Astrocyte of the spinal cord (primary cell): Measurements from ENCODE around the gene ITGB5.

ENCODE experiments used
- DNase-seq: peaks from one replicate; pipeline ENCODE4 v3.0.0; 2011; ENCODE audit warnings: low read depth, low spot score
- H3K4me3 ChIP-seq: 2 replicates; pipeline ENCODE4 v1.5.1; 2011; ENCODE audit warnings: low read depth, mild to moderate bottlenecking, low read length, moderate library complexity
- in situ Hi-C: cut with HindIII; loops from 2 replicates; pipeline ENCODE4 v1.10.0; 2017; ENCODE audit warnings: low sequenced_read_pairs
- TF ChIP-seq, protein P1 (sequence below): IDR thresholded peaks from 2 replicates; pipeline ENCODE4 v1.5.1; 2012; ENCODE audit warnings: low read depth, mild to moderate bottlenecking, low read length, inconsistent platforms

ITGB5 gene

DNA sequence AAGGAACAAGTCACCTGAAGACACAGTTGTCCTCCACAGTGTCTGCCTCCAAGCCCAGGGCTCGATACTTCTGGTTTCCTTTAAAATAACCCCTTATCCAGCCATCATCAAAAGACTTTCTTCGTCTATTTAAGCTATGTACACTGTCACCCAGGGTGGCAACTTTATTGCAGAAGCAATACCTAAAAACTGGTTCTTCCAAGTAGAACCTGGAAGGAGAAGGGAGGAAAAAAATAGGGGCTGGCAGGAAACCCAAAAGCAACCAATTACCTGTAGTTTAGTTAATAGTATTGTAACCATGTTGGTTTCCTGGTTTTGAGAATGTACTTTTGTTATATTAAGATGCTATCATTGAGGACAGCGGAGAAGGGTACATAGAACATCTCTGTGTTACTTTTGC, 33.7 kb downstream of the ITGB5 start:
- no peak overlapping the region for H3K4me3 ChIP-seq
- in situ Hi-C loops = no loop called here
- TF ChIP-seq, protein P1, sequence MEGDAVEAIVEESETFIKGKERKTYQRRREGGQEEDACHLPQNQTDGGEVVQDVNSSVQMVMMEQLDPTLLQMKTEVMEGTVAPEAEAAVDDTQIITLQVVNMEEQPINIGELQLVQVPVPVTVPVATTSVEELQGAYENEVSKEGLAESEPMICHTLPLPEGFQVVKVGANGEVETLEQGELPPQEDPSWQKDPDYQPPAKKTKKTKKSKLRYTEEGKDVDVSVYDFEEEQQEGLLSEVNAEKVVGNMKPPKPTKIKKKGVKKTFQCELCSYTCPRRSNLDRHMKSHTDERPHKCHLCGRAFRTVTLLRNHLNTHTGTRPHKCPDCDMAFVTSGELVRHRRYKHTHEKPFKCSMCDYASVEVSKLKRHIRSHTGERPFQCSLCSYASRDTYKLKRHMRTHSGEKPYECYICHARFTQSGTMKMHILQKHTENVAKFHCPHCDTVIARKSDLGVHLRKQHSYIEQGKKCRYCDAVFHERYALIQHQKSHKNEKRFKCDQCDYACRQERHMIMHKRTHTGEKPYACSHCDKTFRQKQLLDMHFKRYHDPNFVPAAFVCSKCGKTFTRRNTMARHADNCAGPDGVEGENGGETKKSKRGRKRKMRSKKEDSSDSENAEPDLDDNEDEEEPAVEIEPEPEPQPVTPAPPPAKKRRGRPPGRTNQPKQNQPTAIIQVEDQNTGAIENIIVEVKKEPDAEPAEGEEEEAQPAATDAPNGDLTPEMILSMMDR = no peak
- DNase-seq = no peak

DNA sequence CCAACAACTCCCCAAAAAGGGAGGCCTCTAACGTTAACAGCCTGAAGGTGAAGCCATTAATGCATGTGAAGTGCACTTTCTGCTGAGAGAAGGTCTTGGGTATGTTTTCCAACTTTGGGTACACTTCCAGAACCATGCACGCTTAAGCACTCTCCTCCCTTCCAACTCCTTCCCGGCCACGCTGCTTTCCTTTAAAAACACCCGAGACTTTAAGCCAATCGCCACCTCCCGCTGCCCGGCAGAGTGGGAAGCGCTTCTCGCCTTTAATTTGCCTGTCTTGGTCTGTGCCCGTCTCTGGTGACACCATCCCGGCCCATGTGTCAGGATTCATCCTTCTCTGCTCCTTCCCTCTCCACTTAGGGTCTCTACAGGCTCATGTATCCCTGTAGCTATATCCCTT, 35.3 kb downstream of the ITGB5 start:
- TF ChIP-seq, protein P1 = no peak
- no peak overlapping the region for H3K4me3 ChIP-seq
- DNase-seq = no peak
- in situ Hi-C loops = no loop called here

DNA sequence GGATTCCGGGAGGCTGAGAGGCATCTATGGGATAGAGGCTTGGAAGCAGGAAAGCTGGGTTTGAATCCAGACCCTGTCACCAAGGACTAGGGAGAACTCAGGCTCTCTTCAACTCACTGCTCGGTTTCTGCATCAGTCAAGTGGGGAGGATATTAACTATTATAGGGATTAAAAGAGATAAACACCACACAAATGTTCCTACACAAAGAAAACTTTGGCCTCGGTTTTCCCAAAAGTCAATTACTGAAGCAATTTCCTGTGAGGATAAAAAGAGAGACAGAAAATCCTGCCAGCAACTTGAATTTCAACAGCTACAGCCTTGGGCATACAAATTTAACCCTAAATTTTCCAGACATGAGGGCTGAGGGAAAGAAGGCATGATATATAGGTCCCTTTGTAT, 36.0 kb downstream of the ITGB5 start:
- DNase-seq = peak; percentile 16
- in situ Hi-C loops = no loop called here
- no peak overlapping the region for H3K4me3 ChIP-seq
- TF ChIP-seq, protein P1 = no peak

DNA sequence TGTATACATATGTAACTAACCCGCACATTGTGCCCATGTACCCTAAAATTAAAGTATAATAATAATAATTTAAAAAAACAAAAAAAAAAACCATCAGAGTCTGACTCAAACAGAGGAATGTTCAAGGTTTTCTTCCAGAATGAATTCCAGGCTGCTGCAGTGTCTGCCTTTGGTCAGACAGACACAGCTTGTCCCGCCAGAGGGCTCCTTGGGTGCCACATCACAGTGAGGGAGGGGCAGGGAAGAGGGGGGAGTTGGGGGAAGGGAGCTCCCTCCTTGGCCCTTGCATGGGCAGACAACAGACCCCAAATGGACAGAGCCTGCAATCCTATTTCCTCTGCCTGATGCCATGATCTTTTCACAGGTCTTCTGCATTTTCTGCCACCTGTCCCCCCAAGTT, 36.5 kb downstream of the ITGB5 start:
- no peak overlapping the region for H3K4me3 ChIP-seq
- TF ChIP-seq, protein P1 = peak; percentile 17
- in situ Hi-C loops = no loop called here
- DNase-seq = peak; percentile 68

DNA sequence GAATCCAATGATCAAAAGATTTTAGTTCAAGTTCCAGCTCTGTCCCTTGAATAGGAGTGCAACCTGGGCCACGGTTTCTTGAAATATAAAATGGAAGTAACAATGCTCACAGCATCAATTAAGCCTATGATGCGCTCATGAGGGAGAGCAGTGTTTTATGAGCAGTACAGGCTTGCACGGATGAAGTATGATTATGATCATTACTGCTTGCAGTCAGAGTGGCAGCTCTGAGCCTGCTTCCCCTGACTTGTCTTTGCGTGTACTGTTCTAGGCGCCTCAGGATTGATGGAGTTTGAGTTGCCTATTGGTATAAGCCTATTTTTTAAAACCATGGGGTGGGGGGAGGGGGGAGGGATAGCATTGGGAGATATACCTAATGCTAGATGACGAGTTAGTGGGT, 37.0 kb downstream of the ITGB5 start:
- in situ Hi-C loops = no loop called here
- DNase-seq = peak; percentile 21
- TF ChIP-seq, protein P1 = no peak
- no peak overlapping the region for H3K4me3 ChIP-seq

DNA sequence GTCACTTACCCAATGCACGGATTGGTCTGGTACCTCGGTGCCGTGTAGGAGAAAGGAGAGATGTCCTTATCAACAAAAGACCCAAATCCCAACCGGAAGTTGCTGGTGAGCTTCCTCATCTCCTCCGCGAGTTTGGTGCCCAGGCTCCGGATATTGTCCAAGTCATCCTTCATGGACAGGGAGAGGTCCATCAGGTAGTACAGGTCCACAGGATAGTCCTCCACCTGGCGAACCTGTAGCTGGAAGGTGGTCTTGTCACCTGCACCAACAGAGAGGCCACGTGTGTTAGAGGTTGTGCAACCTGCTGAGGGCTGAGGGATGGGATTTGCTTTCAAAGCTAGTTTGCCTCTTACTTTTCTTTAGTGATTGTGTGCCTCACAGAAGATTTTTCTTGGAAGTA, 38.9 kb downstream of the ITGB5 start:
- TF ChIP-seq, protein P1 = no peak
- no peak overlapping the region for H3K4me3 ChIP-seq
- DNase-seq = no peak
- in situ Hi-C loops = no loop called here

DNA sequence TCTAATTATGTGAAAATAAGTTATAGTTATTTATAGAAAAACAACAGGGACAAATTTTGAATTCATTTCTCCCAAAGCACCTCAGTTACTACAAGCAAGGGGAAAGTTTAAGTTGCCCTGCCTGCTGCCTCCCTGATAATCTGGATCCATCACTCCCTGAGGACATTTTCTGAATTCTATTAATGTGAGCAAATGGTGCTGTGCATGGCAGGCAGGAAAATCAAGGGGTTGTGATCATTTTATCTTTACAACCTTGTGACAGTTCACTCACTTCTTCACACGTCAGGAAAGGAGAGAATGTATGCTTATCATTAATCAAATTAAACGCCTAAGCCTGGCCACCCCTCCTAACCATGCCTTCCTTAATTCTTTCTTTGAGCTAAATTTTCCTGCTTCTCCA, 39.3 kb downstream of the ITGB5 start:
- no peak for DNase-seq
- TF ChIP-seq, protein P1 = no peak
- in situ Hi-C loops = no loop called here
- H3K4me3 ChIP-seq = no peak overlapping the region
